IMR-90 (cell line): ENCODE measurements around the gene ABCA3. TPM values are rescaled to one million over a fixed set of nuclear protein-coding genes. Genes with fewer than 3 reads are reported as not detected.

ENCODE experiments used
- ATAC-seq: fragments of 200-7000 bp; cut with Tn5 transposase; 2 replicates; pipeline ENCODE4 v1.9.1; 2020; ENCODE audit warnings: low read depth, mild to moderate bottlenecking, moderate library complexity
- BruUV-seq: library from RNA; stranded (reverse); fragments of 400-500 nt; replicated peaks from 2 replicates; lab custom pipeline; 2021; lab: Mats Ljungman, UMichigan
- CTCF ChIA-PET: fragments of 300-600 bp; formaldehyde crosslinking; extraction: SDS; loops from one replicate; lab custom pipeline; 2021; ENCODE audit warnings: antibody characterized with exemption; lab: Yijun Ruan, JAX
- POLR2A ChIA-PET: fragments of 300-600 bp; sonication (Branson Sonifier 250); formaldehyde crosslinking; loops from one replicate; lab custom pipeline; 2022; ENCODE audit warnings: antibody characterized with exemption; ENCODE audit not compliant: unreplicated experiment; lab: Charles Lee
- DNase-seq: peaks from one replicate; pipeline ENCODE4 v3.0.0; 2013
- H2AFZ ChIP-seq: replicated peaks from 2 replicates; pipeline ENCODE3; 2013; ENCODE audit warnings: low read length, mild to moderate bottlenecking; ENCODE audit not compliant: poor library complexity
- H2AK5ac ChIP-seq: 2 replicates; pipeline ENCODE4 v1.6.1; 2013; ENCODE audit warnings: low read depth, low read length, inconsistent platforms
- H2AK9ac ChIP-seq: replicated peaks from 2 replicates; pipeline ENCODE3; 2013; ENCODE audit warnings: mild to moderate bottlenecking, low read depth, low read length, moderate library complexity; ENCODE audit not compliant: poor library complexity
- H2BK120ac ChIP-seq: 2 replicates; pipeline ENCODE4 v1.6.1; 2013; ENCODE audit warnings: low read depth, low read length, inconsistent platforms
- H2BK15ac ChIP-seq: 3 replicates; pipeline ENCODE4 v1.6.1; 2013; ENCODE audit warnings: low read depth, low read length, inconsistent platforms
- H2BK20ac ChIP-seq: 2 replicates; pipeline ENCODE4 v1.6.1; 2013; ENCODE audit warnings: low read depth, mild to moderate bottlenecking, inconsistent platforms, low read length, moderate library complexity
- H2BK5ac ChIP-seq: 2 replicates; pipeline ENCODE4 v1.6.1; 2013; ENCODE audit warnings: mild to moderate bottlenecking, low read depth, low read length, inconsistent platforms; ENCODE audit not compliant: poor library complexity, severe bottlenecking
- H3K14ac ChIP-seq: replicated peaks from 2 replicates; pipeline ENCODE4 v1.6.1; 2013; ENCODE audit warnings: low read depth, low read length, inconsistent platforms
- H3K18ac ChIP-seq: 2 replicates; pipeline ENCODE4 v1.6.1; 2013; ENCODE audit warnings: low read depth, low read length, control low read depth
- H3K23ac ChIP-seq: 2 replicates; pipeline ENCODE4 v1.6.1; 2013; ENCODE audit warnings: low read depth, low read length, inconsistent platforms
- H3K27ac ChIP-seq: 2 replicates; pipeline ENCODE4 v1.5.1; 2013; ENCODE audit warnings: mild to moderate bottlenecking, control low read depth, low read length; ENCODE audit not compliant: insufficient read depth
- H3K27me3 ChIP-seq: 2 replicates; pipeline ENCODE4 v1.6.1; 2013; ENCODE audit warnings: low read length; ENCODE audit not compliant: control insufficient read depth, insufficient read depth
- H3K36me3 ChIP-seq: 2 replicates; pipeline ENCODE4 v1.6.1; 2013; ENCODE audit warnings: low read length, mixed read lengths; ENCODE audit not compliant: control insufficient read depth, insufficient read depth
- H3K4ac ChIP-seq: 2 replicates; pipeline ENCODE4 v1.6.1; 2013; ENCODE audit warnings: low read depth, low read length, inconsistent platforms
- H3K4me1 ChIP-seq: 2 replicates; pipeline ENCODE4 v1.6.1; 2013; ENCODE audit warnings: low read length, mixed read lengths; ENCODE audit not compliant: control insufficient read depth, insufficient read depth
- H3K4me2 ChIP-seq: 2 replicates; pipeline ENCODE4 v1.6.1; 2013; ENCODE audit warnings: low read depth, mild to moderate bottlenecking, control low read depth, low read length, moderate library complexity
- H3K4me3 ChIP-seq: 2 replicates; pipeline ENCODE4 v1.5.1; 2013; ENCODE audit warnings: low read depth, mild to moderate bottlenecking, control low read depth, low read length, moderate library complexity; ENCODE audit not compliant: insufficient read depth
- H3K56ac ChIP-seq: 2 replicates; pipeline ENCODE4 v1.6.1; 2013; ENCODE audit warnings: low read length, inconsistent platforms; ENCODE audit not compliant: insufficient read depth; ENCODE audit errors: extremely low read depth
- H3K79me1 ChIP-seq, 2 experiments: 2 replicates each; pipeline ENCODE4 v1.6.1; 2013; ENCODE audit warnings: low read length in 2 of 2, inconsistent platforms in 1 of 2, low read depth in 1 of 2
- H3K9ac ChIP-seq: 2 replicates; pipeline ENCODE4 v1.6.1; 2013; ENCODE audit warnings: low read depth, low read length, control low read depth
- H3K9me1 ChIP-seq: 2 replicates; pipeline ENCODE4 v1.6.1; 2013; ENCODE audit warnings: low read length, inconsistent platforms; ENCODE audit not compliant: insufficient read depth
- H3K9me3 ChIP-seq: 2 replicates; pipeline ENCODE4 v1.6.1; 2013; ENCODE audit warnings: low read length; ENCODE audit not compliant: control insufficient read depth, insufficient read depth
- H4K20me1 ChIP-seq: 2 replicates; pipeline ENCODE4 v1.6.1; 2013; ENCODE audit warnings: low read length, inconsistent platforms; ENCODE audit not compliant: insufficient read depth
- H4K5ac ChIP-seq: 2 replicates; pipeline ENCODE4 v1.6.1; 2013; ENCODE audit warnings: mild to moderate bottlenecking, low read depth, low read length, control low read depth
- H4K8ac ChIP-seq, 2 experiments: 2 replicates each; pipeline ENCODE4 v1.6.1; 2013; ENCODE audit warnings: low read depth in 2 of 2, low read length in 2 of 2, control low read depth in 1 of 2, inconsistent platforms in 1 of 2
- H4K91ac ChIP-seq: 2 replicates; pipeline ENCODE4 v1.6.1; 2013; ENCODE audit warnings: low read depth, low read length, inconsistent platforms; ENCODE audit not compliant: insufficient read depth
- NFE2L2 ChIP-seq: fragments of 150-350 bp; IDR thresholded peaks from 2 replicates; pipeline ENCODE4 v1.6.1; 2016; ENCODE audit warnings: low read depth, mild to moderate bottlenecking, low read length
- RCOR1 ChIP-seq: IDR thresholded peaks from 2 replicates; pipeline ENCODE4 v1.6.1; 2012; ENCODE audit warnings: mild to moderate bottlenecking, low read length, improper control_type of control experiment; ENCODE audit not compliant: insufficient replicate concordance
- RFX5 ChIP-seq: IDR thresholded peaks from 2 replicates; pipeline ENCODE4 v1.8.0; 2012; ENCODE audit warnings: low read depth, mild to moderate bottlenecking, low read length, moderate library complexity
- WGBS, 2 experiments: methylation state at CpG; one replicate each; pipeline versions ENCODE4 v1.1.5 to v1.1.7; 2013; ENCODE audit warnings: missing lambda C conversion rate in 2 of 2; ENCODE audit not compliant: insufficient read length in 1 of 2; ENCODE audit errors: extremely low coverage in 2 of 2; 5-methylcytosine and 5-hydroxymethylcytosine counted together
- dilution Hi-C: fragments of 300-500 bp; cut with HindIII; formaldehyde crosslinking; loops from one replicate; pipeline ENCODE4 v1.14.3; 2018; ENCODE audit warnings: low sequenced_read_pairs; ENCODE audit not compliant: unreplicated experiment
- in situ Hi-C: fragments of 300-500 bp; cut with MboI; formaldehyde crosslinking; loops from 3 replicates; pipeline ENCODE4 v1.14.3; 2019; ENCODE audit warnings: low sequenced_read_pairs, inconsistent platforms, mixed read lengths
- intact Hi-C: fragments of 100-400 bp; cut with micrococcal nuclease; formaldehyde crosslinking; loops from 2 replicates; pipeline ENCODE4 v1.10.0; 2022
- polyA plus RNA-seq, 3 experiments: library from polyadenylated mRNA; depleted of rRNA; stranded (reverse); fragments of >200 nt; gene quantifications; 2 replicates each; pipeline ENCODE4 v1.2.3, GENCODE V29; 2012; ENCODE audit warnings: low replicate concordance in 1 of 3
- total RNA-seq: library from RNA; depleted of rRNA; stranded (reverse); fragments of >200 nt; gene quantifications from 2 replicates; pipeline ENCODE4 v1.2.3, GENCODE V29; 2012

Gene ABCA3
- total and polyA plus RNA-seq, 2 of the 4 experiments (the other 2 are of a cell fraction) = 0.18 to 0.22 TPM

GRCh38 chr16:2282262-2282661 is 58.3 kb downstream of the ABCA3 start:
- in situ Hi-C loops (no loop called here), intact Hi-C loops (no loop called here), dilution Hi-C loops (no loop called here)
- ChIA-PET POLR2A (no interaction called here), CTCF (no interaction called here)
- DNase-seq (no peak), ATAC-seq (no peak)
- H3K23ac ChIP-seq = no peak overlapping the region
- no peak overlapping the region for H3K27ac ChIP-seq
- no peaks in the 10 kb centered on the region for H4K20me1 ChIP-seq
- no peak overlapping the region for H2BK15ac ChIP-seq
- no CpG with 5 or more reads among the region's 5 CpGs for WGBS, 2 experiments
- H3K4ac ChIP-seq = no peak overlapping the region
- no peak overlapping the region for H2AK5ac ChIP-seq
- no peak overlapping the region for H4K5ac ChIP-seq
- no peak overlapping the region for H3K14ac ChIP-seq
- peaks cover 41% of the 10 kb centered on the region for H3K27me3 ChIP-seq
- no peak overlapping the region for H3K4me2 ChIP-seq
- H4K8ac ChIP-seq = no peak overlapping the region
- no peak overlapping the region for H3K9ac ChIP-seq
- no peak overlapping the region for H2AK9ac ChIP-seq
- no peak overlapping the region for H2AFZ ChIP-seq
- H3K56ac ChIP-seq = no peak overlapping the region
- TF ChIP-seq RFX5 = no peak
- TF ChIP-seq RCOR1 = no peak
- no peak for TF ChIP-seq NFE2L2
- no peaks in the 10 kb centered on the region for H3K79me1 ChIP-seq
- H3K36me3 ChIP-seq = no peaks in the 10 kb centered on the region
- H3K4me3 ChIP-seq = no peak overlapping the region
- H2BK5ac ChIP-seq = no peak overlapping the region
- no peak overlapping the region for H2BK120ac ChIP-seq
- H4K91ac ChIP-seq = no peak overlapping the region
- H3K9me3 ChIP-seq = no peaks in the 10 kb centered on the region
- no TSS peak for BruUV-seq
- H2BK20ac ChIP-seq = no peak overlapping the region
- no peak overlapping the region for H3K18ac ChIP-seq
- no peaks in the 10 kb centered on the region for H3K4me1 ChIP-seq
- no peaks in the 10 kb centered on the region for H3K9me1 ChIP-seq
